HUES6 (cell line): Measurements from ENCODE around the gene BMPR1B.
"Not testable (repeated sequence)": the region's sequence is repeated elsewhere in the genome, so short reads cannot be mapped to it uniquely, and the experiment has no call there.

Experiments used
- H3K27ac ChIP-seq: 2 replicates; pipeline ENCODE4 v1.7.0; 2013; ENCODE audit warnings: low read depth, mild to moderate bottlenecking, low read length, inconsistent platforms
- H3K27me3 ChIP-seq: 2 replicates; pipeline ENCODE4 v1.6.1; 2013; ENCODE audit warnings: low read length; ENCODE audit not compliant: control insufficient read depth, insufficient read depth
- H3K36me3 ChIP-seq: 2 replicates; pipeline ENCODE4 v1.6.1; 2013; ENCODE audit warnings: low read length; ENCODE audit not compliant: control insufficient read depth, insufficient read depth
- H3K4me1 ChIP-seq: 2 replicates; pipeline ENCODE4 v1.6.1; 2013; ENCODE audit warnings: low read length; ENCODE audit not compliant: control insufficient read depth, insufficient read depth
- H3K4me3 ChIP-seq: 2 replicates; pipeline ENCODE4 v1.5.1; 2013; ENCODE audit warnings: low read depth, low read length
- H3K9ac ChIP-seq: one replicate; pipeline ENCODE4 v1.6.1; 2013; ENCODE audit warnings: mild to moderate bottlenecking, low read length
- H3K9me3 ChIP-seq: 2 replicates; pipeline ENCODE4 v1.6.1; 2013; ENCODE audit warnings: low read depth, low read length; ENCODE audit not compliant: control insufficient read depth, insufficient read depth

Gene BMPR1B

DNA sequence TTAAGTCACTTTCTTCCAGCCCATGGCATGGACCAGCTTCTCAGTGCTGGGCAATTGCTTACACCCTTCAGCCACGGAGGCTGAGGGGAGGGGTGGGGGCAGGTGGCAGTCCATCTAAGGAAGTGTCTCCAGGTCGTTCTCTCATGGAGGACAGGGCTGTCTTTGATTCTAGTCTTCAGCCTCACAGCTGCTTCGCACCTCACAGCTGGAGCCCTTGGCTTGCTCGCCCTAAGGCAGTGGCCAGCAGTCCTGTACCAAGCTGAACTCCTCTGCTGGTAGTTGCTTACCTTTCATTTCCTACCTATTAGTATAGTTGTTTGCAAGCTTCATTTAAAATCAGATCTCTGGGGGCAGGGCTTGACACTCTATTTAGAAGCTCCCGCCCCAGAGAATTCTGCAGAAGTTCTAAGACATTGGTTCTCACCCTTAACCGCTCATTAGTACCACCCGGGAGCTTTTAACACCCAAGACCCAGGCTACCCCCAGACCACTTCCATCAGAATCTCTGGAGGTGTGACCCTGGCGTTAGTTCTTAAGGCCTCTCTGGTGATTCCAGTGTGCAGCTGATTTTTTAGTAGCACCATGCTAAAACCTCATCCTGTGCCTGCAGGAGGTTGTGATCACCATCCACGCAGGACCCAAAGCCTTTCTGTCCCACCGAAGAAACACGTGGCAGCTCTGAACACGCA lies 404.2 kb downstream of the BMPR1B start:
- Histone ChIP-seq H3K4me3 (no peak overlapping the region), H3K9me3 (no peaks in the 10 kb centered on the region), H3K9ac (no peak overlapping the region), H3K27me3 (no peaks in the 10 kb centered on the region), H3K27ac (no peak overlapping the region), H3K36me3 (no peaks in the 10 kb centered on the region), H3K4me1 (peaks cover 20% of the 10 kb centered on the region)

- H3K27me3 ChIP-seq = no peaks in the 10 kb centered on the region
- H3K9ac ChIP-seq = no peak overlapping the region
- no peaks in the 10 kb centered on the region for H3K36me3 ChIP-seq
- H3K9me3 ChIP-seq = no peaks in the 10 kb centered on the region
- no peak overlapping the region for H3K4me3 ChIP-seq
- H3K27ac ChIP-seq = no peak overlapping the region
- H3K4me1 ChIP-seq = peaks cover 20% of the 10 kb centered on the region
Observed at GRCh38 chr4:95162867-95163266, 405.1 kb downstream of the BMPR1B start.

DNA sequence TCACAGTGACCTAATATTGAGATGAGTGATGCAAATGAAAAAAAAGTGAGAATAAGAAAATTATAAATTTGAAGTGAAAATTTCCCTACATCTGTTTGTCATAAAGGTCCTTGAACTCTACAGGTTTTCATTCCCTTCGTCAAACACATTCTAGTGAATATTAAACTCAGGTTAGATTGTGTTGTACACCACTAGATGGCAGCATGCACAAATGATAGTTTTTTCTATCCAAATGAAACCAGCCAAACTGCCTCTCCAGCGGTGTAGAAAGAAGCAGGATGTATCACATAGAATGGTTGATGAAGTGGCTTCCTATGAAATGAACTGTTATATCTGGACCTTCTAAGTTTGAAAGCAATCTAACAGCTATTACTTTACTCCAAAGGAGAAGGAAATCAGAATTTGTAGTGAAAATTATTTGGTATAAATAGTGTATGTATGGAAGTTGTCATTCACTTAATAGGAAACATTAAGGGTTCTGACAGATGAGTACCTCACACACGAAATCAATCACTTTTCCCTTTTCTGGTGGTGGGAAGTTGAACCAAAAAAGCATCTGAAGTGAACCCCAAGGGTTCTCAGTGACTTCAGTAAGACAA lies 408.3 kb downstream of the BMPR1B start:
- Histone ChIP-seq H3K9me3 (no peaks in the 10 kb centered on the region), H3K27ac (no peak overlapping the region), H3K9ac (no peak overlapping the region), H3K4me3 (no peak overlapping the region), H3K36me3 (no peaks in the 10 kb centered on the region), H3K27me3 (no peaks in the 10 kb centered on the region), H3K4me1 (peaks cover 4% of the 10 kb centered on the region; the same call in 1 of the 2 replicates)

- no peak overlapping the region for H3K4me3 ChIP-seq
- no peak overlapping the region for H3K27ac ChIP-seq
- H3K9me3 ChIP-seq = no peaks in the 10 kb centered on the region
- no peaks in the 10 kb centered on the region for H3K36me3 ChIP-seq
- no peak overlapping the region for H3K9ac ChIP-seq
- no peaks in the 10 kb centered on the region for H3K27me3 ChIP-seq
- H3K4me1 ChIP-seq = no peaks in the 10 kb centered on the region
Observed at GRCh38 chr4:95167805-95168204, 410.1 kb downstream of the BMPR1B start.

DNA sequence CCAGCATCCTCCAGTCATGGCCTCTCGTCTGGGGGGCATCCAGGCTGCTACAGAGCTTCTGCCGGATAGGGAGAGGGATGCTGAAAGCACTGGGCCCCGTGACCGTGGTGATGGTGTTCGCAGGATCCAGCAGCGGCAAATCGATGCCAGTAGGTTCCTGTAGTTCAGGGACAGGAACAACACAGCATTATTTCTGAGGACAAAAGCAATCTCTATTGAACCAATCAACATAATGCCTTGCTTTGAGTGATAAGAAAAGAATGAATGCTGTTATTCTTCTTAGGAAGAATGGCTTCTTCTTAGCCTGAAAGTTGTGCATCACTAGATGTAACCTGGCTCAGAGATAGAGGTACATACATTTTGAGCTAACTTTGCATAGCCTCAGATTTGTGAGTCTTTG lies 412.4 kb downstream of the BMPR1B start:
- Histone ChIP-seq H3K4me1 (no peaks in the 10 kb centered on the region), H3K36me3 (no peaks in the 10 kb centered on the region), H3K4me3 (no peak overlapping the region), H3K9ac (no peak overlapping the region), H3K27me3 (no peaks in the 10 kb centered on the region), H3K9me3 (no peaks in the 10 kb centered on the region), H3K27ac (no peak overlapping the region)

DNA sequence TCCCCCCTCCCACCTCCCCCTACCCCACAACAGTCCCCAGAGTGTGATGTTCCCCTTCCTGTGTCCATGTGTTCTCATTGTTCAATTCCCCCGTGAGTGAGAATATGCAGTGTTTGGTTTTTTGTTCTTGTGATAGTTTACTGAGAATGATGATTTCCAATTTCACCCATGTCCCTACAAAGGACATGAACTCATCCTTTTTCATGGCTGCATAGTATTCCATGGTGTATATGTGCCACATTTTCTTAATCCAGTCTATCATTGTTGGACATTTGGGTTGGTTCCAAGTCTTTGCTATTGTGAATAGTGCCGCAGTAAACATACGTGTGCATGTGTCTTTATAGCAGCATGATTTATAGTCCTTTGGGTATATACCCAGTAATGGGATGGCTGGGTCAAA lies 413.6 kb downstream of the BMPR1B start:
- H3K9ac ChIP-seq, H3K27me3 ChIP-seq, H3K27ac ChIP-seq, H3K9me3 ChIP-seq, H3K4me3 ChIP-seq, H3K4me1 ChIP-seq, H3K36me3 ChIP-seq: not testable (repeated sequence)

- peaks cover 17% of the 10 kb centered on the region for H3K4me1 ChIP-seq
- H3K27ac ChIP-seq = no peak overlapping the region
- no peak overlapping the region for H3K9ac ChIP-seq
- no peak overlapping the region for H3K4me3 ChIP-seq
- H3K9me3 ChIP-seq = peaks cover 16% of the 10 kb centered on the region
- no peaks in the 10 kb centered on the region; the same call in 1 of the 2 replicates for H3K27me3 ChIP-seq
- H3K36me3 ChIP-seq = peaks cover 3% of the 10 kb centered on the region; the same call in 1 of the 2 replicates
Observed at GRCh38 chr4:95178938-95179337, 421.2 kb downstream of the BMPR1B start.

GRCh38 chr4:95180531-95181242 lies 422.9 kb downstream of the BMPR1B start:
- peaks cover 3% of the 10 kb centered on the region; the same call in 1 of the 2 replicates for H3K36me3 ChIP-seq
- peaks cover 17% of the 10 kb centered on the region for H3K4me1 ChIP-seq
- H3K27ac ChIP-seq = no peak overlapping the region
- H3K4me3 ChIP-seq = no peak overlapping the region
- H3K9ac ChIP-seq = peak overlapping the region; percentile 31
- H3K27me3 ChIP-seq = no peaks in the 10 kb centered on the region; the same call in 1 of the 2 replicates
- H3K9me3 ChIP-seq = peaks cover 16% of the 10 kb centered on the region

DNA sequence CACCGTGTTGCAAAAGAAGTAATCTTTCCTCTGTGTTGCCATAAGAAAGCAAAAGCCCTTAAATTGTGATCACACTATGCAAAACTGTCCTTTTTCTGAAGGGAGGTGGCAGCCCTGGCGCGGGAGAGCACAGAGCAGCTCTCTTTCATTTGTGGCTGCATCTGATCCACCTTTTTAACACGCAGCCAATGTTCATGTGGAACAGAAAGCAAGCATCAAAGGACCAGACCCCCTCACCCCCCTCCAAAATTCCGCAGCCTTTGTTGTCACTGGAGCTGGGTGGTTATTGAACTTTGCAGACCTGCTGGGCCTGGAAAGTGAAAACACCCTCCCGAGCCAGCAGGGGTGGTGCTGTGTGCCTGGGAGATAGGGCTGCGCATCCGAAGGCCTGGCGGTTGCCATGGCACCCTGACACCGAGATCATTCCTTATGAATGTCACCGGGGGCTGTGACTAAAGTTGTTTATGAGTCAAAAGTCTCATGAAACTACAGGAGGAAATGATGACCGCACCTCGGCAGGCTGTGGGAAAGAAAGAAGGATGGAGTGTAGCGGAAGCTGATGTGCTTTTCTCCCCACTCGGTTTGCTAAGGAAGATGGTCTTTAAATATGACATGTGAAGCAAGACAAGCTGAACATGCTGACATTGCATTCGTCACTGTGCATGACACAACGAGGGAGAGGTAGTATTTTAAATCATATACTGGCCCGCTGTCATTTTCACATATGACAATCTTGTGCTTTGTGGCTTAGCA lies 423.7 kb downstream of the BMPR1B start:
- Histone ChIP-seq H3K9ac (peak overlapping the region; percentile 39), H3K27me3 (no peaks in the 10 kb centered on the region; the same call in 1 of the 2 replicates), H3K27ac (no peak overlapping the region), H3K36me3 (peaks cover 3% of the 10 kb centered on the region; the same call in 1 of the 2 replicates), H3K4me3 (no peak overlapping the region), H3K4me1 (peaks cover 17% of the 10 kb centered on the region), H3K9me3 (peaks cover 16% of the 10 kb centered on the region)

- Histone ChIP-seq H3K27ac (no peak overlapping the region), H3K27me3 (no peaks in the 10 kb centered on the region; the same call in 1 of the 2 replicates), H3K4me3 (no peak overlapping the region), H3K4me1 (peaks cover 17% of the 10 kb centered on the region), H3K36me3 (peaks cover 3% of the 10 kb centered on the region; the same call in 1 of the 2 replicates), H3K9me3 (peaks cover 14% of the 10 kb centered on the region), H3K9ac (peak overlapping the region; percentile 39)
Observed at GRCh38 chr4:95181996-95182306, 424.2 kb downstream of the BMPR1B start.
